Smooth muscle cell (in vitro differentiated cells): Measurements from ENCODE around the gene SLC33A1. TPM values are rescaled to one million over a fixed set of nuclear protein-coding genes. Genes with fewer than 3 reads are reported as not detected.

Source experiments
- DNase-seq: peaks from one replicate; lab custom pipeline; 2025; ENCODE audit not compliant: unreplicated experiment; lab: John Stamatoyannopoulos, UW
- H2AFZ ChIP-seq: fragments of 200-600 bp; sonication (generic); 2 replicates; pipeline ENCODE4 v1.6.0; 2016; ENCODE audit warnings: antibody characterized with exemption, low read depth, mild to moderate bottlenecking
- H3F3A ChIP-seq: fragments of 200-600 bp; sonication (generic); 2 replicates; pipeline ENCODE4 v1.6.0; 2017; ENCODE audit warnings: antibody characterized with exemption, low read depth
- H3K27ac ChIP-seq: fragments of 200-600 bp; sonication (generic); 2 replicates; pipeline ENCODE4 v1.5.1; 2016; ENCODE audit warnings: low read depth, mild to moderate bottlenecking
- H3K27me3 ChIP-seq: fragments of 200-600 bp; sonication (generic); 2 replicates; pipeline ENCODE4 v1.6.1; 2016; ENCODE audit warnings: low read depth, mild to moderate bottlenecking
- H3K36me3 ChIP-seq: fragments of 200-600 bp; sonication (generic); 2 replicates; pipeline ENCODE4 v1.5.1; 2016; ENCODE audit warnings: low read depth
- H3K4me1 ChIP-seq: fragments of 200-600 bp; sonication (generic); 2 replicates; pipeline ENCODE4 v1.5.1; 2016; ENCODE audit warnings: low read depth
- H3K4me2 ChIP-seq: fragments of 200-600 bp; sonication (generic); 2 replicates; pipeline ENCODE4 v1.6.0; 2016; ENCODE audit warnings: mild to moderate bottlenecking
- H3K4me3 ChIP-seq: fragments of 200-600 bp; sonication (generic); 2 replicates; pipeline ENCODE4 v1.5.1; 2016; ENCODE audit warnings: mild to moderate bottlenecking
- H3K79me2 ChIP-seq: fragments of 200-600 bp; sonication (generic); 2 replicates; pipeline ENCODE4 v1.6.0; 2016; ENCODE audit warnings: low read depth, mild to moderate bottlenecking
- H3K9ac ChIP-seq: fragments of 200-600 bp; sonication (generic); 2 replicates; pipeline ENCODE4 v1.6.0; 2016; ENCODE audit warnings: low read depth
- H3K9me3 ChIP-seq: fragments of 200-600 bp; sonication (generic); replicated peaks from 2 replicates; pipeline ENCODE4 v1.5.1; 2016; ENCODE audit warnings: low read depth
- H4K20me1 ChIP-seq: fragments of 200-600 bp; sonication (generic); 2 replicates; pipeline ENCODE4 v1.6.0; 2016; ENCODE audit warnings: low read depth
- CTCF ChIP-seq: fragments of 200-600 bp; sonication (generic); IDR thresholded peaks from 2 replicates; pipeline ENCODE4 v1.5.1; 2017; ENCODE audit warnings: borderline replicate concordance, mild to moderate bottlenecking, antibody characterized with exemption; ENCODE audit not compliant: insufficient read depth, poor library complexity, severe bottlenecking
- WGBS: methylation state at CpG from one replicate; pipeline ENCODE4 v1.1.7; 2016; ENCODE audit warnings: low lambda C conversion rate; 5-methylcytosine and 5-hydroxymethylcytosine counted together
- polyA plus RNA-seq: library from polyadenylated mRNA; unstranded; fragments of >200 nt; fragmentation: Nextera tagmentation; extraction: Ambion mirVana; gene quantifications from 2 replicates; pipeline ENCODE4 v1.2.1, GENCODE V29; 2016
- total RNA-seq: library from RNA; depleted of rRNA; stranded (reverse); fragments of >200 nt; gene quantifications from 2 replicates; pipeline ENCODE4 v1.2.3, GENCODE V29; 2014

SLC33A1 gene
- total and polyA plus RNA-seq, 2 experiments from 2014 or later = 16.4 to 34.9 TPM

- no peaks in the 10 kb centered on the region for H3K9me3 ChIP-seq
- peaks cover 62% of the 10 kb centered on the region for H3K79me2 ChIP-seq
- TF ChIP-seq CTCF = no peak
- H3K27me3 ChIP-seq = no peaks in the 10 kb centered on the region
- peak overlapping the region; percentile 80 for H3K27ac ChIP-seq
- under 1% methylated on average over 19 of the region's 19 CpGs for WGBS
- H3K9ac ChIP-seq = peak overlapping the region; percentile 87
- peaks cover 4% of the 10 kb centered on the region for H3F3A ChIP-seq
- H3K4me3 ChIP-seq = peak overlapping the region; percentile 80
- no peak for DNase-seq
- H2AFZ ChIP-seq = peak overlapping the region; percentile 100
- H3K4me2 ChIP-seq = peak overlapping the region; percentile 97
- peaks cover 21% of the 10 kb centered on the region for H3K4me1 ChIP-seq
- no peaks in the 10 kb centered on the region for H3K36me3 ChIP-seq
- H4K20me1 ChIP-seq = peaks cover 54% of the 10 kb centered on the region
Measured at GRCh38 chr3:155871746-155872158, 17.5 kb upstream of the SLC33A1 start.

GRCh38 chr3:155870945-155871745 lies 16.9 kb upstream of the SLC33A1 start:
- WGBS = 0% methylated on average over 11 of the region's 85 CpGs
- no peak for TF ChIP-seq CTCF
- H4K20me1 ChIP-seq = peaks cover 48% of the 10 kb centered on the region
- H3K27ac ChIP-seq = peak overlapping the region; percentile 80
- peak overlapping the region; percentile 100 for H2AFZ ChIP-seq
- peak overlapping the region; percentile 87 for H3K9ac ChIP-seq
- no peaks in the 10 kb centered on the region for H3K27me3 ChIP-seq
- no peaks in the 10 kb centered on the region for H3K36me3 ChIP-seq
- peak overlapping the region; percentile 97 for H3K4me2 ChIP-seq
- H3K9me3 ChIP-seq = no peaks in the 10 kb centered on the region
- H3F3A ChIP-seq = peaks cover 4% of the 10 kb centered on the region
- H3K79me2 ChIP-seq = peaks cover 56% of the 10 kb centered on the region
- peaks cover 21% of the 10 kb centered on the region for H3K4me1 ChIP-seq
- DNase-seq = peak; percentile 26
- H3K4me3 ChIP-seq = peak overlapping the region; percentile 80

DNA sequence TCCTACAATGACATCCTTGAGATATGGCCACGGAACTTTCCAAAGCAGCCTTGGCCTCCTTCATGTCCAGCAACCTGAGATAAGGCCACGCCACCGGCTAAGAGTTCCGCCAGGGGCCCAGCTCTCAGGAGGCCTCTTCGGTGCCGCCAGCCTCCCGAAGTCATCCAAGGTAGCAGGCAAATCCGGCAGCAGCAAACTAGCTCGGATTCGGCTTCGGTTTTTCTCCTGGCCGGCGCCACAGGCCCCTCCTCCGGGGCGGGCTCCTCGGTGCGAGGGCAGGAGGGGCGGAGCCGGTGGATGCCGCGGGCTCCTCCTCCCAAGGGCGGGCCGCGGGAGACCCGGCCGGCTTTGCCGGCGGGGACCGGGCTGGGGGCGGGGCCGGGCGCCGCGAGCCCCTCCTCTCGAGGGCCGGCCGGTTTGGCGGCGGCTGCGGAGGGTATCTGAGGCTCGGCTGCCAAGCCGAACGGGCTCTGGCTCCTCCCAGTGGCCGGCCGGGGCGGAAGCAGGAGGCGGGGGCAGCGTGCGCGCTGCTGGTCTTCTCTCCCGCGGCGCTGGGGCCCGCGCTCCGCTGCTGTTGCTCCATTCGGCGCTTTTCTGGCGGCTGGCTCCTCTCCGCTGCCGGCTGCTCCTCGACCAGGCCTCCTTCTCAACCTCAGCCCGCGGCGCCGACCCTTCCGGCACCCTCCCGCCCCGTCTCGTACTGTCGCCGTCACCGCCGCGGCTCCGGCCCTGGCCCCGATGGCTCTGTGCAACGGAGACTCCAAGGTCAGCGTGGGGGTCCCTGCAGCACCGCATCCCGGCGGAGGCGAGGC lies 16.1 kb upstream of the SLC33A1 start, which contains the start of gene GMPS:
Gene GMPS (plus strand): TSS at position 518 of the 812 bp plus-strand sequence. CDS start 221 bp downstream, at position 739.
- Histone ChIP-seq H3K27ac (peak within 1 kb of the TSS; percentile 80), H3K36me3 (no peaks in the 10 kb centered on the region), H3K4me3 (peak within 1 kb of the TSS; percentile 80), H3K4me1 (peaks cover 21% of the 10 kb centered on the region), H4K20me1 (peaks cover 40% of the 10 kb centered on the region), H2AFZ (peak within 1 kb of the TSS; percentile 100), H3K9me3 (no peaks in the 10 kb centered on the region), H3F3A (peaks cover 4% of the 10 kb centered on the region), H3K27me3 (no peaks in the 10 kb centered on the region), H3K4me2 (peak within 1 kb of the TSS; percentile 97), H3K9ac (peak within 1 kb of the TSS; percentile 87), H3K79me2 (peaks cover 48% of the 10 kb centered on the region)
- DNase-seq = peak; percentile 82
- 1% methylated on average over 56 of the region's 83 CpGs for WGBS
- TF ChIP-seq CTCF = peak; percentile 32
